GM19023 (cell line): ENCODE measurements around the gene CAPN9.
"Not testable (repeated sequence)": the region's sequence is repeated elsewhere in the genome, so short reads cannot be mapped to it uniquely, and the experiment has no call there.

Experiments
- ATAC-seq: cut with Tn5 transposase; IDR thresholded peaks from one replicate; pipeline ENCODE4 v1.9.1; 2021; ENCODE audit warnings: mild to moderate bottlenecking, moderate library complexity; ENCODE audit not compliant: unreplicated experiment

The CAPN9 gene

DNA sequence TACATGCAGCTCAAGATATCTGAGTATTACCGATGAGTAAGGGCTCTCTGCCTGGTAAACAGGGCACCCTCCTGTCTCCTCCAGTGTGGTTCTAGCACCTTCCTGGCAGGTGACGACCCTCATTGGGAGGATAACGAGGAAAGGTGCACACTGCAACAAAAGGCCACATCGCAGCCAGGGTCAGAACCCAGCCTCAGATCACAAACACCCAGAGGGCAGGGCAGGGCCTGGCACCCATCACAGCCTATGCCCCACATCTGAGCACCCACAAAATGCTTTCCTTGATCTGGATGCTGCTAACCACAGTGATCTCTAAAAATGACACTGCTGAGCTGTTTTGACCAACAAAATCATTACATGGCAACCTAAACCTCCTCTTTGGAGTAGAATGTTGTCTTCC lies 97.4 kb downstream of the CAPN9 start:
- ATAC-seq = no peak

DNA sequence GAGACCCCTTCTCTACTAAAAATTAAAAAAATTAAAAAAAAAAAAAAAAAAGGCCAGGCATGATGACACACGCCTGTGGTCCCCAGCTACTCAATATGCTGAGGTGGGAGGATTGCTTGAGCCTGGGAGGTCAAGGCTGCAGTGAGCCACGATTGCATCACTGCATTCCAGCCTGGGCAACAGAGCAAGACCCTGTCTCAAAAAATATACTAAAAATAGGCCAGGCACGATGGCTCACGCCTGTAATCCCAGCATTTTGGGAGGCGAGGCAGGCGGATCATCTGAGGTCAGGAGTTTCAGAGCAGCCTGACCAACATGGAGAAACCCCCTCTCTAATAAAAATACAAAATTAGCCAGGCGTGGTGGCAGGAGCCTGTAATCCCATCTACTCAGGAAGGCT lies 98.0 kb downstream of the CAPN9 start:
- ATAC-seq = not testable (repeated sequence)

DNA sequence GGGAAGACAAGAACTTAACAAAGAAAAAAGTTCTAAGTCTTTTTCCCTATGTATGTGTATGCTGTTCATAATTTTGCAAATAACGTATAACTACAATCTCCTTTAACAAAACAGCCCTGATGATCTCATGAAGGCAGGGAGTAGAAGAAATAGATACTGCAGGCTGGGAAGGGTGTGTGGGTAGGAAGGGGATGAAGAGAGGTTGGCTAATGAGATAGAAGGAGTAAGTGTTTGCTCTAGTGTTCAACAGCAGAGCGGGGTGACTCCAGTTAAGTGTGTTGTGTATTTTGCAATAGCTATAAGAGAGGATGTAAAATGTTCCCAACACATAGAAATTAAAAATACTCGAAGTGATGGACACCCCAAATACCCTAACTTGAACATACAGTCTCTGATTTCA lies 101.0 kb downstream of the CAPN9 start:
- ATAC-seq = no peak

DNA sequence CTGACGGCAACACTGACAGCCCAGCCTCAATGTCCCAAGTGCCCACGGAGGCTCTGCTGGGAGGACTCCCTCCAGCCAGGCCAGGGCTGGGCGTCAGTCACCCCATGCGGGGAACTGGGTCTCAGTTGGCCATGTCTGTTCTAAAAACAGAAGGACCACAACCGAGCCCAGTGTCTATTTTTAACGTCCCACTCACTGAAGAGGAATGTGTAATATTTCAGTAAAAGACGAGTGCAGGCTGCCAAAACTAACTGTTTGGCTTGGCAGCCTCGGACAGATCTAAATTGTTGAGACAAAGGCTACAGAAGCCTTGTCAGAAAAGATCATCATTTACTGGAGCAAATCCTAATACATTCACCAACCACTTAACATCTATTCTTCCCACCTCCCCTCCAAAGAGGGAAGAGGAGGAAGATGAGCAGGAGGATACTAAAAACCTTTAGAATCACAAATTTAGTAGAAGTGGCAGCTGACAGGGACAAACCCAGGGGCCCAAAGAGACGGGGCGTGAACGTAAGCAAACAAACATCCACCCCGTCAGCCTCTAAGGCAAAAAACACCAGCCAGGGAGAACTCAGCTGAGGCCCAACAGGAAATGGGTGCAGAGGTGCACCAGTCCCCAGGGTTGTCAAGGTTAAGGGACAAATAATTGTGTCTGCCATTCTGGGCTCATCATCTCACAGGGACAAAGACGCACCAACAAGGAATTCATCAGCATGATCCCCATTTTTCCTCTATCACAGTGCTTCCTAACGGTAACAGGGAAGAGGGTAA lies 102.5 kb downstream of the CAPN9 start:
- ATAC-seq = no peak

DNA sequence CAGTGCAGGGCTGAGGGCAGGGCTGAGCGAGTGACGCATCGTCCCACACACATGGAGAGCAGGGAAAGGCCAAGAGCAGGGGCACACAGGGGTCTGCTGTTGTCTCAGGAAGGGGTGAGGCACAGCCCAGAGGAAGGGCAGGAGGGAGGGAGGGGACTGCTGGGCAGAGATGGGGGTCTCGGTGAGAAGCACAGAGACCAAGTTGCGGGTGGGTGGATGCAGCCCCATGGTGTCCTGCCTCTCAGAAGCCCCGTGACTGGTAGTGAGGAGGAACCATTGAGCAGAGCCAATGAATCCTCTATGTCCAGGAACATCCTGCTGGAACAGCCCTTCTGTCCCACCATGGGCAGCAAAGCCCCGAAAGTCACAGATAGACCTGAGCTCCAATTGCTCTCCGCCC lies 103.4 kb downstream of the CAPN9 start:
- no peak for ATAC-seq

DNA sequence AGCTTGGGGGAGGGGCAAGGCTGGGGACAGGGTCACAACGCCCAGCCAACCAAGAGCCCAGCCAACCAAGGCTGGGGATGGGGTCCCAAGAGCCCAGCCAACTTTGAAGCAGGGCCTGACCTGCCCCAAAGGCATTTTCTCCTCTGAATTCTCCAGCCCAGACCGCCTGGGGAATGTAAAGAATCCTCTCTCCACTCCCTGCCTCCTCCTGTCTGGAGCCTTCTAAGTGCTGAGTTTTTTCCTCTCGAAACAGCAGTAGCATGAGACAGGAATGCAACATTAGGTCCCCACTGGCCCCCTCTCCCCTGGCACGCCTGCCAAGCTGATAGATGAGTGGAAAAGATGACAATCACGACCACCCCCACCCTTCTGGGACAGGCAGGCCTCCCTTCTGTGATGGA lies 104.1 kb downstream of the CAPN9 start:
- no peak for ATAC-seq
